ENCODE data around the gene LMBRD1. TPM values are rescaled to one million over a fixed set of nuclear protein-coding genes. Genes with fewer than 3 reads are reported as not detected.

LMBRD1 gene
- total and polyA plus RNA-seq, 2 donors: 36.4 to 50.1 TPM

- no peaks in the 10 kb centered on the region for H3K9me3 ChIP-seq (ENCODE audit: control insufficient read depth in 2 of 2, insufficient read depth in 1 of 2, low read length in 1 of 2)
- DNase-seq (ENCODE audit: low read depth in 6 of 9, low spot score in 9 of 9): no peak
- 94% methylated on average over 2 of the region's 2 CpGs for WGBS
- no peaks in the 10 kb centered on the region for H3K4me1 ChIP-seq (ENCODE audit: control insufficient read depth in 2 of 2, insufficient read depth in 2 of 2, low read length in 2 of 2)
- H3K36me3 ChIP-seq (ENCODE audit: control insufficient read depth in 2 of 2, insufficient read depth in 2 of 2, low read length in 1 of 2): no peaks in the 10 kb centered on the region
- H3K27me3 ChIP-seq (ENCODE audit: control insufficient read depth in 2 of 2, insufficient read depth in 1 of 2, low read length in 1 of 2): no peaks in the 10 kb centered on the region
- H3K27ac ChIP-seq (ENCODE audit: low read depth in 1 of 2, low read length in 1 of 2): no peak overlapping the region
- no peak overlapping the region for H3K4me3 ChIP-seq (ENCODE audit: low read length in 2 of 2)
Observed at GRCh38 chr6:69663215-69663614, 133.6 kb downstream of the LMBRD1 start.

GRCh38 chr6:69650703-69651102 lies 146.1 kb downstream of the LMBRD1 start:
- no peaks in the 10 kb centered on the region for H3K4me1 ChIP-seq (ENCODE audit: control insufficient read depth in 2 of 2, insufficient read depth in 2 of 2, low read length in 2 of 2)
- DNase-seq (ENCODE audit: low read depth in 6 of 9, low spot score in 9 of 9): no peak
- H3K27ac ChIP-seq (ENCODE audit: low read depth in 1 of 2, low read length in 1 of 2): no peak overlapping the region
- H3K4me3 ChIP-seq (ENCODE audit: low read length in 2 of 2): no peak overlapping the region
- no peaks in the 10 kb centered on the region for H3K36me3 ChIP-seq (ENCODE audit: control insufficient read depth in 2 of 2, insufficient read depth in 2 of 2, low read length in 1 of 2)
- H3K9me3 ChIP-seq (ENCODE audit: control insufficient read depth in 2 of 2, insufficient read depth in 1 of 2, low read length in 1 of 2): peaks cover 0 to 1% of the 10 kb centered on the region in 2 donors
- H3K27me3 ChIP-seq (ENCODE audit: control insufficient read depth in 2 of 2, insufficient read depth in 1 of 2, low read length in 1 of 2): no peaks in the 10 kb centered on the region

- WGBS: 93% methylated on average over 2 of the region's 2 CpGs
- DNase-seq (ENCODE audit: low read depth in 6 of 9, low spot score in 9 of 9): no peak
- H3K9me3 ChIP-seq (ENCODE audit: control insufficient read depth in 2 of 2, insufficient read depth in 1 of 2, low read length in 1 of 2): no peaks in the 10 kb centered on the region
- H3K36me3 ChIP-seq (ENCODE audit: control insufficient read depth in 2 of 2, insufficient read depth in 2 of 2, low read length in 1 of 2): no peaks in the 10 kb centered on the region
- no peak overlapping the region for H3K27ac ChIP-seq (ENCODE audit: low read depth in 1 of 2, low read length in 1 of 2)
- H3K27me3 ChIP-seq (ENCODE audit: control insufficient read depth in 2 of 2, insufficient read depth in 1 of 2, low read length in 1 of 2): no peaks in the 10 kb centered on the region
- no peak overlapping the region for H3K4me3 ChIP-seq (ENCODE audit: low read length in 2 of 2)
- H3K4me1 ChIP-seq (ENCODE audit: control insufficient read depth in 2 of 2, insufficient read depth in 2 of 2, low read length in 2 of 2): no peaks in the 10 kb centered on the region
Observed at GRCh38 chr6:69647726-69648125, 149.1 kb downstream of the LMBRD1 start.

GRCh38 chr6:69643688-69644087 lies 153.1 kb downstream of the LMBRD1 start:
- DNase-seq (ENCODE audit: low read depth in 6 of 9, low spot score in 9 of 9): no peak
- no peak overlapping the region for H3K27ac ChIP-seq (ENCODE audit: low read depth in 1 of 2, low read length in 1 of 2)
- H3K4me3 ChIP-seq (ENCODE audit: low read length in 2 of 2): no peak overlapping the region
- H3K27me3 ChIP-seq (ENCODE audit: control insufficient read depth in 2 of 2, insufficient read depth in 1 of 2, low read length in 1 of 2): no peaks in the 10 kb centered on the region
- H3K9me3 ChIP-seq (ENCODE audit: control insufficient read depth in 2 of 2, insufficient read depth in 1 of 2, low read length in 1 of 2): no peaks in the 10 kb centered on the region
- H3K36me3 ChIP-seq (ENCODE audit: control insufficient read depth in 2 of 2, insufficient read depth in 2 of 2, low read length in 1 of 2): no peaks in the 10 kb centered on the region
- 74% methylated on average over 2 of the region's 2 CpGs for WGBS
- no peaks in the 10 kb centered on the region for H3K4me1 ChIP-seq (ENCODE audit: control insufficient read depth in 2 of 2, insufficient read depth in 2 of 2, low read length in 2 of 2)

DNA sequence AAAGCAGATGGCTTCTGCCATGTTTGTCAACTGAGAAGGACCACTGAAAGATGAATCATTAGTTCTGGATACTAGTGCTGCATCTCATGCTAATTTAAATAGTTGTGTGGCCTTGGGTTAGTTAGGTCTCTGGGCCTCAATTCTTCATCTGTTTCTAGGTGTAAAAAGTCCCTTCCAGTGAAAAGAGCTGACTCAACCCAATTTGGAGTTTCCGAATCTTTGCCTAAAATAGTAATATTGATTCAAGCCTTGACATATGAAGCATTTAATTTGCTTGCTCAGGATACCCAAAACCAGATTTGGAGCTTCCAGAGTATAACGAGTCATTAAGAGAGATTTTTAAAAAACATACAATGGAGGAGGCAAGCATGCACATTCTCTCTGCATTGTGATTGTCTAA lies 163.9 kb downstream of the LMBRD1 start:
- 83% methylated on average over 2 of the region's 2 CpGs for WGBS
- H3K27me3 ChIP-seq (ENCODE audit: control insufficient read depth in 2 of 2, insufficient read depth in 1 of 2, low read length in 1 of 2): no peaks in the 10 kb centered on the region
- no peaks in the 10 kb centered on the region for H3K4me1 ChIP-seq (ENCODE audit: control insufficient read depth in 2 of 2, insufficient read depth in 2 of 2, low read length in 2 of 2)
- DNase-seq (ENCODE audit: low read depth in 6 of 9, low spot score in 9 of 9): no peak
- H3K4me3 ChIP-seq (ENCODE audit: low read length in 2 of 2): no peak overlapping the region
- no peak overlapping the region for H3K27ac ChIP-seq (ENCODE audit: low read depth in 1 of 2, low read length in 1 of 2)
- no peaks in the 10 kb centered on the region for H3K9me3 ChIP-seq (ENCODE audit: control insufficient read depth in 2 of 2, insufficient read depth in 1 of 2, low read length in 1 of 2)
- no peaks in the 10 kb centered on the region for H3K36me3 ChIP-seq (ENCODE audit: control insufficient read depth in 2 of 2, insufficient read depth in 2 of 2, low read length in 1 of 2)

DNA sequence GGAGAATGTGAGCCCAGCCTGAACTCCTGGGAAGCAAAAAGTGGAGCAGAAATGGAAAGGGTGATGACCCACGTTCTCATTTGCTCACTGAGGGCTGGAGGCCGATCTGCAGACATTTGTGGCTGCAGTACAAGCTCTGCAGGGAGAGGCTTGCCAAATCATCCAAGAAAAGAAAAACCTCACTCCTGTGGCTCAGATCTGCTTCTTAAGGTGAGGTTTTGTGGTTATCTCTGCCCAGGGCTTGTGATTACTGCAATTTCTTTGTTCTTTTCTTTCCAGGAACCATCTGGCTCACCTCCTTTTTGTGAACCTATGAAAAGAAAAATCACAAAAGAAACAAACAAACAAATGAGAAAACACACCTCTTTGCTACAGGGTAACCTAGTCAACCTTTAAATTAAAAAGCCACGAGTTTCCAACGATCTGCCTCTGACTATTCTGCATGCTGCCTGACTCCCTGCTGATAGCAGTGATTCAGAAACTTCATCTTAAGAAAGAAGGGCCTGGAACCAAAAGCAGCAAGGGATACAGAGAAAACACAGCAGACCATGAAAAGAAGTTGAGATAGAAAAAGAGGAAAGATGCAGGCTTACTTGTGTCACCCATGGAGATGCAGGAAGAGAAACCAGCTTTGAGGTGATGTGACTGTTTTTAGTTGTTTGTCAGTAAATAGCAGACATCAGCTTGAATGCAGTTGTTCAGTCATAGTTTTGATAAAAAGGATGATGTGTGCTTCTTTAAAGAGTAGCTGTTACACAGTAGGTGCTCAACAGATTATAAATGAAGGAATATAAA lies 165.1 kb downstream of the LMBRD1 start:
- Histone ChIP-seq H3K27ac (ENCODE audit: low read depth in 1 of 2, low read length in 1 of 2) (no peak overlapping the region), H3K4me3 (ENCODE audit: low read length in 2 of 2) (no peak overlapping the region), H3K27me3 (ENCODE audit: control insufficient read depth in 2 of 2, insufficient read depth in 1 of 2, low read length in 1 of 2) (no peaks in the 10 kb centered on the region), H3K4me1 (ENCODE audit: control insufficient read depth in 2 of 2, insufficient read depth in 2 of 2, low read length in 2 of 2) (no peaks in the 10 kb centered on the region), H3K36me3 (ENCODE audit: control insufficient read depth in 2 of 2, insufficient read depth in 2 of 2, low read length in 1 of 2) (no peaks in the 10 kb centered on the region), H3K9me3 (ENCODE audit: control insufficient read depth in 2 of 2, insufficient read depth in 1 of 2, low read length in 1 of 2) (no peaks in the 10 kb centered on the region)
- DNase-seq (ENCODE audit: low read depth in 6 of 9, low spot score in 9 of 9): peak in 1 of 9 donors; percentile 7
- 5% methylated on average over 4 of the region's 4 CpGs for WGBS

DNA sequence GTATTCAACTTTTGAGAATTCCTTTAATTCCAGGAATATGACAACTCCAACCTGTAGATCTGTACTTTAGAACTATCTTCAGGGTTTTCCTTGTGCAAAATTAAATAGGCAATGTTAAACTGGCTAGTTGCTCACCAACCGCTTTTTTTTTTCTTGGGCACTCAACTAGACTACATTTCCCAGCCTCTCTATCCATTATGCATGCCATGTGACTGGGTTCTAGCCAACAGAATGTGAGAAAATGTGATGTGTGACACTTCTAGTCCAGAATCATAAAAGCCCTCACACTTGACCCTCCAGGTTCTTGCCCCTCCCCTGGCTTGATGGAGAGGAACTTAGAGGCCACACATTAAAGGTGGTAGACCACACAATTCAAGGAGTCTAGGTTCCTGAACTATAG lies 166.0 kb downstream of the LMBRD1 start:
- Histone ChIP-seq H3K36me3 (ENCODE audit: control insufficient read depth in 2 of 2, insufficient read depth in 2 of 2, low read length in 1 of 2) (no peaks in the 10 kb centered on the region), H3K4me1 (ENCODE audit: control insufficient read depth in 2 of 2, insufficient read depth in 2 of 2, low read length in 2 of 2) (no peaks in the 10 kb centered on the region), H3K27me3 (ENCODE audit: control insufficient read depth in 2 of 2, insufficient read depth in 1 of 2, low read length in 1 of 2) (no peaks in the 10 kb centered on the region), H3K27ac (ENCODE audit: low read depth in 1 of 2, low read length in 1 of 2) (no peak overlapping the region), H3K4me3 (ENCODE audit: low read length in 2 of 2) (no peak overlapping the region), H3K9me3 (ENCODE audit: control insufficient read depth in 2 of 2, insufficient read depth in 1 of 2, low read length in 1 of 2) (no peaks in the 10 kb centered on the region)
- DNase-seq (ENCODE audit: low read depth in 6 of 9, low spot score in 9 of 9): no peak
- 98% methylated on average over 1 of the region's 1 CpG for WGBS

DNA sequence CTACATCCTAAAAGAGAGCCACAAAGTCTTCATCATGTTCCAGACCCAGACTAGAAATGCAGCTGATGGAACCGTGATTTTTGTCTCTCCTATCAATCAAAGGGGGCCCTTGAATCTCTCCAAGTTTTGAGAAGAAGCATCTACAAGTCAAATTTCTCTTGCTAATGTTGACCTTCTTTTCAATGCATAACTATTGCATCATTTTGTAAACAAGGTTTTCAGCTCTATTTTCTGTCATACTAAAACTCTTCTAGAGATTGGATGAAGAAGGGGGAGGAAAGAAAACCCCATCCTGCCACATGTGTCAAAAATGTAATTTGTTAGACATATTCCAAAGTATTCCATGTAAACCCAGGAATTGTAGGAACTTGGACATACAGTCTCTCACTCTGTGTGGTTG lies 169.2 kb downstream of the LMBRD1 start:
- Histone ChIP-seq H3K27ac (ENCODE audit: low read depth in 1 of 2, low read length in 1 of 2) (no peak overlapping the region), H3K4me3 (ENCODE audit: low read length in 2 of 2) (no peak overlapping the region), H3K36me3 (ENCODE audit: control insufficient read depth in 2 of 2, insufficient read depth in 2 of 2, low read length in 1 of 2) (no peaks in the 10 kb centered on the region), H3K4me1 (ENCODE audit: control insufficient read depth in 2 of 2, insufficient read depth in 2 of 2, low read length in 2 of 2) (no peaks in the 10 kb centered on the region), H3K27me3 (ENCODE audit: control insufficient read depth in 2 of 2, insufficient read depth in 1 of 2, low read length in 1 of 2) (no peaks in the 10 kb centered on the region), H3K9me3 (ENCODE audit: control insufficient read depth in 2 of 2, insufficient read depth in 1 of 2, low read length in 1 of 2) (no peaks in the 10 kb centered on the region)
- DNase-seq (ENCODE audit: low read depth in 6 of 9, low spot score in 9 of 9): no peak
- WGBS: 60% methylated on average over 1 of the region's 1 CpG

DNA sequence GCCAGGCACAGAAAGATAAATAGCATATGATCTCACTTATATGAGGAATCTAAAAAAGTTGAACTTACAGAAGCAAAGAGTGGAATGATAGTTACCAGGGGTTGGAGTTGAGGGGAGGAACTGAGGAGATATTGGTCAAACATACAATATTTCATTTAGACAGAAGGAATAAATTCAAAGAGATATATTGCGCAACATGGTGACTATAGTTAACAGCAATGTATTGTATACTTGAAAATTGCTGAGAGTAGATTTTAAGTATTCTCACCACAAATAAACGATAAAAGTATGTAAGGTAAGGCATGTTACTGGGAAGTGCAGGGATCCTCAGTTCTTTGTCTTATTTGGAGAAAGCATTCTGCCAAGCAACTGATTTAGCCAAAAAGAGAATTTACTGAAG lies 171.9 kb downstream of the LMBRD1 start:
- Histone ChIP-seq H3K4me3 (ENCODE audit: low read length in 2 of 2) (no peak overlapping the region), H3K36me3 (ENCODE audit: control insufficient read depth in 2 of 2, insufficient read depth in 2 of 2, low read length in 1 of 2) (no peaks in the 10 kb centered on the region), H3K4me1 (ENCODE audit: control insufficient read depth in 2 of 2, insufficient read depth in 2 of 2, low read length in 2 of 2) (no peaks in the 10 kb centered on the region), H3K27ac (ENCODE audit: low read depth in 1 of 2, low read length in 1 of 2) (no peak overlapping the region), H3K9me3 (ENCODE audit: control insufficient read depth in 2 of 2, insufficient read depth in 1 of 2, low read length in 1 of 2) (no peaks in the 10 kb centered on the region), H3K27me3 (ENCODE audit: control insufficient read depth in 2 of 2, insufficient read depth in 1 of 2, low read length in 1 of 2) (no peaks in the 10 kb centered on the region)
- 68% methylated on average over 2 of the region's 2 CpGs for WGBS
- no peak for DNase-seq (ENCODE audit: low read depth in 6 of 9, low spot score in 9 of 9)

All from thymus (tissue), 11 donors.